Neural crest cell (in vitro differentiated cells): Measurements from ENCODE around the gene CEP63. TPM values are rescaled to one million over a fixed set of nuclear protein-coding genes. Genes with fewer than 3 reads are reported as not detected.
A peak's percentile ranks its signal among the peaks of the same experiment; 100 is the strongest.

Experiments
- DNase-seq: peaks from one replicate; pipeline ENCODE4 v3.0.0; 2021; ENCODE audit warnings: low read depth, mixed read lengths, low spot score
- H3K27ac Mint-ChIP-seq: one replicate; pipeline ENCODE4 v1.8.0; 2021; ENCODE audit warnings: mild to moderate bottlenecking, mixed read lengths; ENCODE audit not compliant: unreplicated experiment
- H3K27me3 Mint-ChIP-seq: 2 replicates; pipeline ENCODE4 v1.8.0; 2021; ENCODE audit warnings: low read depth, mild to moderate bottlenecking, mixed read lengths
- H3K36me3 Mint-ChIP-seq: 2 replicates; pipeline ENCODE4 v1.8.0; 2021; ENCODE audit warnings: low read depth, mild to moderate bottlenecking, mixed read lengths
- H3K4me1 Mint-ChIP-seq: 2 replicates; pipeline ENCODE4 v1.8.0; 2021; ENCODE audit warnings: mixed read lengths
- H3K4me3 Mint-ChIP-seq: one replicate; pipeline ENCODE4 v1.8.0; 2021; ENCODE audit warnings: mild to moderate bottlenecking, mixed read lengths
- H3K9me3 Mint-ChIP-seq: 2 replicates; pipeline ENCODE4 v1.8.0; 2021; ENCODE audit warnings: mixed read lengths
- CTCF ChIP-seq: fragments of 200-600 bp; sonication (generic); conservative IDR thresholded peaks from 2 replicates; pipeline ENCODE4 v1.5.0; 2021; ENCODE audit warnings: antibody characterized with exemption, mild to moderate bottlenecking
- long read RNA-seq: library from polyadenylated mRNA; unstranded; transcript quantifications from one replicate; pipeline ENCODE4 v2.0.0, GENCODE V29; 2020
- total RNA-seq: library from RNA; stranded (reverse); gene quantifications from 2 replicates; pipeline ENCODE4 v1.2.1, GENCODE V29; 2021

The CEP63 gene
- total RNA-seq, result 27.0 and 31.8 TPM in 2 replicates
- long read RNA-seq, partial matches to known transcripts, result 15 of 32 reads
- long read RNA-seq, other reads (novel, unspliced or antisense), result 15 of 32 reads

- H3K27me3 Mint-ChIP-seq, result no peaks in the 10 kb centered on the region
- H3K9me3 Mint-ChIP-seq, result peaks cover 4% of the 10 kb centered on the region
- peak within 1 kb of the TSS; percentile 97 for H3K27ac Mint-ChIP-seq
- H3K4me1 Mint-ChIP-seq, result peaks cover 28% of the 10 kb centered on the region
- TF ChIP-seq CTCF, result no peak
- DNase-seq, result peak; percentile 84
- peaks cover 10% of the 10 kb centered on the region for H3K36me3 Mint-ChIP-seq
- peak within 1 kb of the TSS; percentile 96 for H3K4me3 Mint-ChIP-seq
These were observed at the start of gene CEP63, which contains the start of gene ANAPC13 for GRCh38 chr3:134485718-134486576. CEP63 (plus strand) TSS chr3:134486057; CDS start chr3:134495321, 9,264 bp downstream. ANAPC13 (minus strand) TSS chr3:134485985; CDS start chr3:134482904, 3,081 bp downstream.

GRCh38 chr3:134437211-134437752 is 48.6 kb upstream of the CEP63 start:
- TF ChIP-seq CTCF, result no peak
- no peaks in the 10 kb centered on the region for H3K36me3 Mint-ChIP-seq
- H3K4me3 Mint-ChIP-seq, result no peak overlapping the region
- no peaks in the 10 kb centered on the region for H3K27me3 Mint-ChIP-seq
- H3K4me1 Mint-ChIP-seq, result peaks cover 14% of the 10 kb centered on the region
- no peaks in the 10 kb centered on the region for H3K9me3 Mint-ChIP-seq
- H3K27ac Mint-ChIP-seq, result no peak overlapping the region
- DNase-seq, result no peak

GRCh38 chr3:134441321-134441720 is 44.5 kb upstream of the CEP63 start:
- Mint-ChIP-seq H3K9me3 (peaks cover 2% of the 10 kb centered on the region), H3K27me3 (no peaks in the 10 kb centered on the region), H3K27ac (no peak overlapping the region), H3K4me3 (no peak overlapping the region), H3K4me1 (peaks cover 14% of the 10 kb centered on the region), H3K36me3 (no peaks in the 10 kb centered on the region)
- TF ChIP-seq CTCF, result no peak
- DNase-seq, result no peak

- Mint-ChIP-seq H3K27me3 (no peaks in the 10 kb centered on the region), H3K9me3 (peaks cover 2% of the 10 kb centered on the region), H3K36me3 (no peaks in the 10 kb centered on the region), H3K27ac (no peak overlapping the region), H3K4me3 (no peak overlapping the region), H3K4me1 (peaks cover 13% of the 10 kb centered on the region)
- TF ChIP-seq CTCF, result no peak
- DNase-seq, result no peak
These were observed 44.0 kb upstream of the CEP63 start for GRCh38 chr3:134441821-134442220.

- Mint-ChIP-seq H3K4me3 (no peak overlapping the region), H3K4me1 (no peaks in the 10 kb centered on the region), H3K27ac (no peak overlapping the region), H3K27me3 (no peaks in the 10 kb centered on the region), H3K9me3 (peaks cover 2% of the 10 kb centered on the region), H3K36me3 (no peaks in the 10 kb centered on the region)
- DNase-seq, result no peak
- TF ChIP-seq CTCF, result no peak
These were observed 40.8 kb upstream of the CEP63 start for GRCh38 chr3:134445095-134445494.
